Medulla oblongata (tissue), 1 donor: ENCODE measurements around the gene TSPEAR.

Source experiments
- DNase-seq: peaks from one replicate; pipeline ENCODE4 v3.0.0-alpha.2; 2015; ENCODE audit errors: extremely low spot score

The TSPEAR gene

DNA sequence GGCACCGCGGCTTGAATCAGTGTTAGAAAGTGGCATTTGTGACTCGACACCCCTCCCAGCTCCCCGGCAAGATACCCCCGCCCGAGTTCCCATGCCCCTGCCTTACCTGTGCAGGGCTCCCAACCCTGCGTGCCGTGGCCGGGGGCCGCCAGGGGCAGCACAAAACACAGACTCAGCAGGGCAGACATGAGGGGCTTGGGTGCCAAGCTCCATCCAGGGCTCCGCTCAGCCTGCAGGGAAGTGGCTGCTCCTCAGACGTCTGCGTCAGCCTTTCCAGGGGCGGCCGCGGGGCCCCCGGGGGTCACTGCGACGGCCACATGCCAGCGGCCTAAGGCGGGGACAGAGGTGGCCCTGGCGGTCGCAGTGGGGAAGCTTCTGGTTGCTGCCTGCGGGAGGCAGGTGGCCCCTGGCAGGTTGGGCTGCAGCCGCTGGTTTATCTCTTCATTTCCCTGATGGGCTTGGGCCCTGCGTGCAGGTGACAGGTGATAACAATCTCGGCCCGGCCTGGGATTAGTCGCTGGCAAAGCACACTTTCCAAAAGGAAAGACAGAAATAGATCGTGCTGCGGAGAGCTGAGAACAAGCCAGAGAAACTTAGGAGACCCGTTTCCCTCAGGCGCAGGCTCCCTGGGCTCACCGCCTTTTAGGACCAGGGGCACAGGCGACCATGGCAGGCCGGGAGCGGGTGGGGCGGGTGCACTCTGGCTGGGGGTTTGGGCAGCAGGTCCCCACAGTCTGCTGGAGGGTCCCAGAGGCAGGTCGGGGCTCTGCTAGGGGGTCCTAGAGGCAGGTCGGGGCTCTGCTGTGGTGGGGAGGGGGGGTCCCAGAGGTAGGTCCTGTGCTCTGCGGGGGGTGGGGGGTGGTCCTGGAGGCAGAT, at the start of gene TSPEAR:
TSPEAR (minus strand) TSS at position 246 of the 876 bp plus-strand sequence; CDS start at position 188, 58 bp downstream.
- no peak for DNase-seq

DNA sequence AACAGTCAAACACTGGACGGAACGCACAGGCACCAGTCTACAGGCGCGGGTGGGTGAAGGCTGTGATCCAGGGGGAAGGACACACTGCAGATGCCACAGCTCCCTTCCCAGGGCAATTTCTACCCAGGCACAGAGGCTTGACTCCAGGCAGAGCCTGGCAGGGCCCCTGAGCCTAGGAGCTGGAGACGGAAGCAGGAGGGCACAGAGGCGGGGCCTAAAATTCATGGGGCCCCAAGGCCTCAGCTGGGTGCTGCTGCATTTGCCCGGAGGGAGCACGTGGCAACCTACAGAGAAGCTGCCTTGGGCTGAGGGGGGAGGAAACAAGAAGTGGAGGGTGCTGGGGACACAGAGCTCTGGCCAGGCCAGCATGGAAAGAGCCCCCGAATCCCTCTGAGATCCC, 49.0 kb upstream of the TSPEAR start:
- no peak for DNase-seq

DNA sequence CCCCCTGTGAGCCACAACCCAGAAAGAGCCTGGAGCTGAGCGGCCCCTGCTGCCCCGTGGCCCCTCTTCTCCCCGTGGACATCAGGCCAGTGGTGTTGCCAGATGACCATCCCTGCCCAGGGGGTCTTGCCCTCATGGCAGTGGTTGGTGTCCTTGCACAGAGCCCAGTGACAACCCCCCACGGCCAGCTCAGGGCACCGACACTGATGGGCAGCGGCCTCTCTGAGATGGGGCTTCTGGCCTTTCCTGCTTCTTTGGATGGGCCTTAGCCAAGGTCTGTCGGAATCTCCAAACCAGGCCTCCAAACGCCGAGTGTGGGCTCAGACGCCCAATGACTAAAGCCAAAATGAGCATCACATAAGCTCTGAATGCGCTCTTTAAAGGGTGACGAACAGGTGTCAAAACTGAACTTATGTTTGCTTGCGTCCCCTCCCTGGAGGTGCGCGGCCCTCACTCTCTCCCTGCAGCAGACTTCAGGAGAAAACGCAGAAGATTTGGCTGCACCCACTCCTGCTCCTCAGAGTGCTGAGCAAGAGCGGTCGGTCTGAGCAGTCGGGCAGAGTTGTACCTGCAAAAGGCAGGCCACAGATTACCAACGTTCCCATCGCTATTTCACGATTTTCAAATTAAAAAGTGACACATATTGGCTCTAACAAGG, 48.4 kb upstream of the TSPEAR start:
- no peak for DNase-seq

DNA sequence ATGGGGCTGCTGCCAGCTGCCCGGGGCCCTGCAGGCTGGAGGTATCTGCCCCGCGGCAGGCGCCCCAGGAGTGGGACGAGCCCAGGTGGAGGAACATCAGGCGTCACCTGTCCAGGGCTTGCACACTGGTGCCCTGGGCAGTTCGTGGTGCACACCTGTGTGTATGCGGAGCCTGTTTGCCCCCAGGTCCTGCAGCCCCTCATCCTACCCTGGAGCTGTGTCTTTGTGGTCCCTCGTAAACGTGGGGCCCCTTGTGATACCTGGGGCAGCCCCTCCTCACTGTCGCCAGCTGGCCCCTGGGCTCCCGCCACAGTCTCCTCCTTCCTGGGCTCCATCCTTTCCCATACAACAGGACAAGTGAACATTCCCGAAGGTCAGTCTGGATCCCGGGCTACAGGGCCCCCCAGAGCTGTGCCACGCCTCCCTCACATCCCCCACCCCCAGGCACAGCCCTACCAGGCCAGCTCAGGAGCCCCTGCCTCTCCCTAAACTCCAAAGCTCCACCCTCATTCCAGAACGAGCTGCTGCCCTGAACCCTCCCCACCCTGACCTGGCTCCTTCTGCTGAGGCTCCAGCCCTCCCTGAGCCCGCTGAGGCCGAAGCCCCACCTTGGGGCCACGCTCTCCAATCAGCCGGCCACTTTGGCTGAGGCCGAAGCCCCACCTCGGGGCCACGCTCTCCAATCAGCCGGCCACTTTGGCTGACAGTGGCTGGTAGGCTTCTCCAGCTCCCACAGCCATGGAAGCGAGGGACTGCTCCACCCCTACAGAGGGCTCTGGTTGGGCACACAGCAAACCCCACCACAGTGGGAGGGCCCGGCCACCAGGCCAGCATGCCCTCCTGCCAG, 47.6 kb upstream of the TSPEAR start:
- DNase-seq, result no peak

DNA sequence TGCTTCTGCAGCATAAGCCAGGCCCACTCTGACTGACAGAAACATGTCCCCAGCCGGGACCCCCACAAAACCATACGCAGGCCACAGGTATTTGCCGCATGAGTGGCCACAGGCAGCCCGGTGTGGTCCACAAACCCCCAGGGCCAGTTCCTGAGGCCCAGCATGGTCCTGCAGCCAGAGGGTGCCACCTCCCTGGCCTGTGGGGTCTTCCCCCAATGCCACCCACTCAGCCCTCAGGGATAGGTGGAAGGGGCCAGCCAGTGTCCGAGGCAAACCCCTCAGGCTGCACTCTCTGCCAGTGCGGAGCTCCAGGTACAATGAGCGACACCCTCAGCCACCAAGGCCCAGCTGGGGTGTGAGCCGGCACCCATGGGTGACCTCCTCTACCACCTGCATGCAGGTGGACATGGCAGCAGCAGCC, 46.8 kb upstream of the TSPEAR start:
- no peak for DNase-seq

DNA sequence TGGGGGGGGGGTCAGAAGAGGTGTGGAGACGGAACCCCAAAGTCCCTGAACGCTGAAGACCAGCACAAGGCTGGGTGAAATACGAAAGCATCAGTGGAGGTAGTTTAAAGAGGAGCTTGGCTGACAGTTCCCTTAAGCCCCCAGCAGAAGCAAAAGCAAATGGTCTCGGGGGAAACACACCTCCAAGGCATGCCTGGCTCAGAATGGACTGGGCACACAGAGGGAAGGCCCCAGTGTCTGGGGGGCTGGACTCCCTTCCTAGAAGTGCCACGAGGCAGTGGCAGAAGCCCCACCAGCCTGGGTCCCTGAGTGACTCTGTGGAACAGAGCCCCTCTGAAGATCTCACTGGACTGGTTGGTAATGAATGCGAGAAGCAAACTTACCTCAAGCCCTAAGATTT, 46.4 kb upstream of the TSPEAR start:
- no peak for DNase-seq

DNA sequence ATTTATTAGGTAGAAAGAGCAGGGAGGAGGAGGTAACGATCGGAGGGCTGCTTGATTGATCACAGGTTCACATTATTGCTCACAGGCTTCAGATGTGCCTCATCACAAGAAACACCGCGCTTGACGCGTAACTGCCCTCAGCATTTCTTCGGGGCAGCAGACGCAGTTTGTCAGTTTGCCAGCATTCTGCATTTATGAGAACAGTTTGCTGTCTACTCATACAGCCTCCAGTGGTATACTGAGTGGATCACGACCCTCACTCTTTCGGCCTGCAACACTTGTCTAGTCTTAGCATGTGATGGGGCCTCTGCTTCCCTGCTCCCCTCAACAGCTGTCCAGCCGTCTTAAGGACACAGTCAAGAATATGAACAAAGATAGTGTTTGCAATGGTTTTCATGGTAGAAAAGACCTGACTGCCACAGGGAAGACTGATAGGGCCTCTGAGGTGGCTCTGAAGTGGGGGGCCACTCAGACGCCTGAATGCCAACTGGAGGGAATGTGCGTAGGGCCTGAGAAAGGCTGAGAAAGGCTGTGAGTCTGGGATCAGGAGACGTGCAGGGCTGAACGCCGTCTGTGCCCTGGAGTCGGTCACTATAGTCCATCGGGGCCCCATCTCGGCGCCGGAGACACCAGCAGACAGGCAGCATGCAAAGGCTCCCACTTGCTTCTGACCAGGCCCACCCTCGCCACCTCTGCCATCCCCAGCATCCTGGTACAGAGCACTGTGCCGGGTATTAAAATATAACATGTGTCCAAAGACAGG, 45.2 kb upstream of the TSPEAR start:
- DNase-seq, result no peak

DNA sequence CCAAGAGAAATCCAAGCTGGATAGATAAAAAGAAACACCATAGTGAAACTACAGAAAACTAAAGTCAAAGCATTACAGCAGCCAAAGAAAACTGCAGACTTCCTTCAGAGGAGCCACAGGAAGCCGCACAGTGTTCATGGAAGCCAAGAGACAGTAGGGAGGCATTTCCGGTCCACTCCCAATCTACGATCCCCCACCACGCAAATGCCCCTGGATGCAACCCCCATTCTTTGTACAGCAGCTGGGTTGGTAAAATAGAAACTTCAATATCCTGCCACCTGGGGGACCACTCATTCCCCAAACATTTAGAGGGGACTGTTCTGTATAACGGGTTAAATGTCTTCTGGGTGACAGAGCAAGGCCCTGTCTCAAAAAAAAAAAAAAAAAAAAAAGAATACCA, 43.9 kb upstream of the TSPEAR start:
- DNase-seq, result no peak

DNA sequence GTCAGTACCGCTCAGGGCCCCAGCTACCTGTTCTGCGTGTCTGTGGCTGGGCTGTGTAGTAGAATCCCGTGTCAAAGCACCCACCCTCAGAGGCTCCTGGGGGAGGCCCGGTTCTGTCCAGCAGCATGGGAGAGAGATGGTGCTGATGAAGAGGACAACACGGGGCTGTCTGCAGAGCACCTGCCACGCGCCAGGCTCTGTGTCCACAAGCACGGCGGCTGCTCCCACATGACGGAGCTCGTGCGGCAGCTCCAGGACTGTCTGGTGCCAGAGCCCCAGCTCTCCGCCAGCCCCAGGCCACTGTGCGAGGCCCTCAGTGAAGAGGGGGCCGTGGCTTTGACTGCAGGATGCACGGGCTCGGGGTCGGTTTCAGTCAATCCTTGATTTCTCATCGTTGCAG, 42.0 kb upstream of the TSPEAR start:
- DNase-seq, result no peak

DNA sequence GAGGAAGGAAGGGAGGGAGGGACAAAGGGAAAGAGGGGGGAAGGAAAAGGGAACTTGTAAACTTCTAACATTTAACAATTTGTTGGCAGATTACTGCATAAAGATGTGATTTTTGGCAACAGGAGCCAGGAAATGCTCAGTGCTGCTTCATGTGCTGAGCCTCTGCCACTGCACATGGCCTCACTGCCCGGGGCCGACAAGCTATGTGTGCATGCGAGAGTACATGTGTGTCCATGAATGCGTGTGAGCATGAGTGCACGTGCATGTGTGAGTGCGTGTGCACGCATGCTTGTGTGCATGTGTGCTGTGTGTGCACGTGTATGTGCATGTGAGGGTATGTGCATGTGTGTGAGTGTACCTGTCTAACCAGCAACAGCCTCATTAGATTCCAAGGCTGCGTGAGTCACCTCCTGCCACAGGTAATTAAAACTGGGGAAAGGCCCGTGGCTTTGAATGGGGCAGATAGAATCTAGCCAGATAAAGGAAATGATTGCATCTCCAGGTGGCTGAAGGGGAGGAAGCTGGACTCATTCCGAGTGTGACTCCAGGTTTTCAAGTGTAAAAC, 41.4 kb upstream of the TSPEAR start:
- DNase-seq, result no peak

DNA sequence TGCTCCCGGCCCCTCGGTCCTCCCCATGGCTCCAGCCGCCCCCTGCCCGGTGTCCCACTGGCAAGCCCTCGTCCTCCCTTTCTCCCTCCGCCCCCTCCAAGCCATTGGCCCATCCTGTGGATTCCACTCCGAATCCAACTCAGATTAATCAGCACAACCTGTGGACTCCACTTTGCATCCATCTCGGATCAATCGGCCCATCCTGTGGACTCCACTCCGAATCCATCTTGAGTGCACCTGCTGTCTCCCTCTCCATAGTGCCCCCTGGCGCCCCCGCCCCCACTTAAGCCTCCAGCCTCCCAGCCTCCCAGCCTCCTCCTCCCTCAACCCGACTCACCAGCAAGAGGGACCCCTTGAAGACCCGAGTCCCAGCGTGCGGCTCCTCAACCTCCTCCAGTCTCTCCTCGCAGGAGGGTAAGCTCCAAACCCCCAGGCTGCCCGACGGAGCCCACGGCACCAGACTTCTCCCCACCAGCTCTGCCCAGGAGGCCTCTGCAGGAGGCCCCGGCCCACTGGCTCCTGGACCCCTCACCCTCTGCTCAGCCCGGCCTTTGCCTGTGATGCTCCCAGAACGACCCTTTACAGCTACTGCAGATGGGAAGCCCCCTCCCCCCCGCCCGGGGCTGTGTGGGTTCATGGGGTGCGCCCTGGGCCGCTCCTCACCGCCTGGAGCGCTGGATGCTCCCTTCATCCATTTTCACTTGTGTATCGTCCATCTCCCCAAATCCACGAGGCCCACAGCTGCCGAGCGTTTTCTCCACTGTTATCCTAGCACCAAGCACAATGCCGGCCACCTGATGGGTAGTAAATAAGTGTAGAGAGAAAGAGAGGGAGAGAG, 40.6 kb upstream of the TSPEAR start:
- no peak for DNase-seq

DNA sequence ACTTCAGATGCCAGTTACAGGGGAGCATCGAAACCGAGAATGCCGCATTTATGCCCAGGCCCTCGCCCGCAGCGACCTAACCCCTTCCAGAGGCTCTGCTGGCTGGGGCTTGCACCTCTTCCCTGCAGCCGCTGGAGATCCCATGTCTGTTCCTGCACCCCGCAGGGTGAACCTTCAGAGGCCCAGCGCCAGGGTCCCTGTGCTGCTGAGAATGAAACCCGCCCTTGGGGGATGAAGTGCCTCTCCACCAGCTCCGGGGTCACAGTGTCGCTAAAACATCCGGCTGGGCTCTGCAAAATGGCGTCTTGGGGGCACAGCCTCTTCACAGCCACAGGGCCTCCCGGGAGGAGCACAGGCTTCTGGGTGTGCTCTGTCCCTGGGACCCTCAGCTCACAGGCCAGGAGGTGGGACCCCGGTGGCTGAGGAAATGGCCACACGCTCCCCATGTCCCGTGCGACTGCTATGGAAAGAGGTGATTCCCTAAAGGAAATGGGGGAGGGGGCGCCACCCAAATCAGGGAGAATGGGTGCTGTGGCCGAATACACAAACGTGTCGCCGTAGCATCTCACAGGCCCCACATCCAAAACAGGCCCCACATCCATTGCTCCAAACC, 39.9 kb upstream of the TSPEAR start:
- DNase-seq, result no peak

DNA sequence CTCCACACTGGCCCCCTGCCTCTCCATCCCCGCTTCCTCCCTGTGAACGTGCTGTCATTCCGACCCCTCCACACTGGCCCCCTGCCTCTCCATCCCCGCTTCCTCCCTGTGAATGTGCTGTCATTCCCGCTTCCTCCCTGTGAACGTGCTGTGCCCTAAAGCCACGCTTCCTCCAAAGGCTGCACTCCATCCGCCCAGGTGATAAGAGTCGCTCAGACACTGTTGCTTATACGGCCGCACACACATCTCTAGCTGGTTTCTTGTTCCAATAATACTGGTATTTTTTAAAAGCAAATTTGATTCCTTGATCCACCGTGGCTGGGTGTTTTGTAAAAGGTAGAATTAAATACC, 39.3 kb upstream of the TSPEAR start:
- no peak for DNase-seq

DNA sequence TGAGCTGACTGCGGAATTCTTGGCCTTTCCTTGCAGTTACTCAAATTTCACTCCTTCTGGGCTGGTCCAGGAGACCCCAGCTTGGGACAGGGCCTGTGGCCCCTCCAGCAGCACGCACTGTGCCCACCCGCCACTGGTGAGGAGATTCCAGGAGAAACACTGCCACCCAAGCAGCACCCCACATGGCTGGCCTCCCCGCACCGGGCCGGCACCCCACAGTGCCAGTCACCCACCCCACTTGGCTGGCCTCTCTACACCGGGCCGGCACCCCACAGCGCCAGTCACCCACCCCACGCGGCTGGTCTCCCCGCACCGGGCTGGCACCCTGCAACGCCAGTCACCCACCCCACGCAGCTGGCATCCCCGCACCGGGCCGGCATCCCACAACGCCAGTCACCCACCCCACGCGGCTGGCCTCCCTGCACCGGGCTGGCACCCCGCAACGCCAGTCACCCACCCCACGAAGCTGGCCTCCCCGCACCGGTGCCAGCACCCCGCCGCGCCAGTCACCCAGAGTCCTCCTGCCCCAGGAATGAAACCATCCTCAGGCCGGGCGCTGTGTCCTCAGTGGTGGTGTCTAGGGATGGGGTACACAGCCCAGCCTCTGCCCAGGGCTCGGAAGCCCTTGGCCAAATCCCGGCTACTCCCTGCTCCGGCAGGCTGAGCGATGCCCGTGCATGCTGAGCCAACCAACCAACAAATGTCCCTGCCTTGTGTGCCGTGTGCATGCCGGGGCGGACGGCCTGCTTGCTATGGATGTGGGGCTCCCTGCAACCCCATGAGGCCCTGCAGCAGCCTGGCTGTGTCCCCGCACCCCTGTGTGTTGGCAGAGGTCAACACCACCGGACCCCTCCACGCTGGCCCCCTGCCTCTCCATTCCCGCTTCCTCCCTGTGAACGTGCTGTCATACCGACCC, 38.6 kb upstream of the TSPEAR start:
- no peak for DNase-seq

DNA sequence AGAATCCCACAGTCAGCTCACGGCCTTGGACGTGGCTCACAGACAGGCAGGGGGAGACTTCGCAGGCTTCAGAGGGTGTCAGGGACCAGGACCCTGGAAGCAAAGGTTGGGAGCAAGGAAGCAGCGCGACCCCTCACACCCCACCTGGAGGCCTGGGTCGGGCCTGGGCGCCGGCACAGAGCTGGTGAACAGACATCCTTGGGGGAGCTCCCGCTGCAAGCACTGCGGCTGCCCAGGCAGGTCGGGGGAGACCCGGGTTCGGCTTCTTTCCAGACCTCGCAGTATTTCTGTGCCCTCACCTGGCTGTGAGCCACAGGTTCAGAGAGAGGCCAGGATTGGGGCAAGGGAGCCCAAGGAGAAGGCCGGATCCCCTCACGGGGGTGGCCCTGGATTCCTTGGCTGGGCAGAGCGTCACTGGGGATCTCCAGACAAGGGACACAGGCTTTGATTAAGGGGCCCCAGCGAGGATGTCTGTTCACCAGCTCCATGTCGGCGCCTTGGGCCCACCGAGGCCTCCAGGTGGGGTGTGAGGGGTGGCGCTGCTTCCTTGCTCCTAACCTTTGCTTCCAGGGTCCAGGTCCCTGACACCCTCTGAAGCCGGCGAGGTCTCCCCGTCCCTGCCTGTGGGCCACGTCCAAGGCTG, 37.9 kb upstream of the TSPEAR start:
- DNase-seq, result no peak

DNA sequence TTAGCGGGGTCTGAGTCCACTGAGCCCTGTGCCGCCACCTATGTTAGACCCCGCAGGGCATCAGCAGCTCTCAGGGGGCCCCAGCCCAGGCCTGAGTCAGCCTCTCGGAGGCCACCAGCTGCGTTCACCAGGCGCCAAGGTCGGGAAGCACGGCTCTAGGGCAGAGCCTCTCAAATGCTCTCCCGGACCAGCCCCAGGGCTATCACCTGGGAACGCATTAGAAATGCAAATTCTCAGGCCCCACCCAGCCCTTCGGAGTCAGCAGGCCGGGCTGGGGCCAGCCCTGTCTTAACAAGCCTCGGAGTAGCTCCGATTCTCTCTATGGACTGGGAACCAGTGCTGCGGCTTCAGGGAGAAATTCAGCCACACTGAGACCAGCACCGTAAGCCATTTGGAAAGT, 37.2 kb upstream of the TSPEAR start:
- DNase-seq, result no peak

DNA sequence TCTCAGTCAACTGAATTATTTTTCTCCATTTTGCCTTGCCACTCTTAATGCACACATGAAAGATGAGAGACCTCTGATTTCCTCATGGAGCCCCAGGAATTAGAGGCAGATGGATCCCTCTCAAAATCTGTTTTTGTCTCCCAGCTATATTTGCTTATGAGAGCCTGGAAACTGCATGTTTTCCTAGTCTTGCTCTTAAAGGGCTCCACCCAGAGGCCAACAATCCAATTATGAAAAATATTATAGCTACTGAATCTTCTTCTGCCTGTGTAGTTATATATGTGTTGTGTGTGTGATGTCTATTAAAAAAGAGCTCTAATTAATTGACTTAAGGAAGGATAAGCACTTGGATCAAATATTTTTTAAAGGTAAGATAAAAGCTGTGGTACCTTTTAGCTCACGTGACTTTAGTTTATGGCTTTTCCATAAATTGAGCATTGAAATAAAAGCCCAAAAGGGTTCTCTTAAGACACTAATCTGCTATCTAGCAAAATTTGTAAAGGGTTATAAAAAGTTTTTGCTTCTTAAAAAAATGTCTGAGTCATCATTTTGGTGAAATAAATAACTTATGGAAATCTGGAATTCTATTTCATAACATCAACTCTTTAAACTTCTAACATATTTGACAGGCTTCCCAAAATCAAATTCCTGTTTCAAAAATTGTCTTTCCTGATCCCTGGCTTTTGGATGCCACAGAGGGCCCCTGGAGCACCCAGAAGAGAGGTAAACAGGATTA, 31.2 kb upstream of the TSPEAR start:
- DNase-seq, result no peak

DNA sequence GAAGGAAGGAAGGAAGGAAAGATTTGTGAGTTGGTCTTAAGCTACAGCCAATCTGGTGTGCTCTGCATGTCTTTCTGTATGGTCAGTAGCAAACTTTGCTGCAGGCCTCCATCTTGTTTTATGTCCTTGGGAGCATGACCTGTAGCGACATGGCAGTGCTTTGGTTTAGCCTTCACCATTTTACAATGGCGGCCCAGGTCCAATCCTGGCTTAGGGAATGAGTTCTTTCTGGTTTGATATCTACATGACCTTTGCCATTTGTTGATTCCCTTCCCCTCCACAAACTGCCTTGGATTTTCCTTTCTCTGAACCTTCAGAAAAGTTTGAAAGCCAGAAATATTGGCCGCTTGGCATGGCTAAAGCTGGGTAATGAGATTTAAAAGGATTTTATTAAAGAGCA, 30.5 kb upstream of the TSPEAR start:
- DNase-seq, result no peak
